Measurements from ENCODE around the gene RAF1. TPM values are rescaled to one million over a fixed set of nuclear protein-coding genes. Genes with fewer than 3 reads are reported as not detected.
A peak's percentile ranks its signal among the peaks of the same experiment; 100 is the strongest.

The RAF1 gene
- total RNA-seq, 1 donor from 2014 or later, result 96.8 TPM

DNA sequence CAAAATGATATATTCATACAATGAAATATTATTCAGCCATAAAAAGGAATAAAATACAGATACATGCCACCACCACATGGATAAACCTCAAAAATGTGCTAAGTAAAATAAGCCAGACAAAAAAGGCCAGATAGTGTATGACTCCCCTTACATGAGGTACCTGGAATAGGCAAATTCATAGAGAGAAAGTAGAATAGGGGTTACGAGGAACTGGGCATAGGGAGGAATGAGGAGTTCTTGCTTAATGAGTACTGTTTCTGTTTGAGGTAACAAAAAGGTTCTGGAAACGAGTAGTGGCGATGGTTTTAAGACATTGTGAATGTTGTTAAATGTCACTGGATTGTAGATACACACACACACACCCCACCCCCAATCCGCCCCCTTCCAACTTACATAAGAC, 8.2 kb downstream of the RAF1 start:
- H3K4me1 Mint-ChIP-seq (ENCODE audit: unreplicated experiment), result peaks cover 19% of the 10 kb centered on the region
- no peak overlapping the region for H3K4me3 Mint-ChIP-seq (ENCODE audit: unreplicated experiment)
- H3K27me3 Mint-ChIP-seq (ENCODE audit: unreplicated experiment), result peaks cover 3% of the 10 kb centered on the region
- TF ChIP-seq, protein P1, sequence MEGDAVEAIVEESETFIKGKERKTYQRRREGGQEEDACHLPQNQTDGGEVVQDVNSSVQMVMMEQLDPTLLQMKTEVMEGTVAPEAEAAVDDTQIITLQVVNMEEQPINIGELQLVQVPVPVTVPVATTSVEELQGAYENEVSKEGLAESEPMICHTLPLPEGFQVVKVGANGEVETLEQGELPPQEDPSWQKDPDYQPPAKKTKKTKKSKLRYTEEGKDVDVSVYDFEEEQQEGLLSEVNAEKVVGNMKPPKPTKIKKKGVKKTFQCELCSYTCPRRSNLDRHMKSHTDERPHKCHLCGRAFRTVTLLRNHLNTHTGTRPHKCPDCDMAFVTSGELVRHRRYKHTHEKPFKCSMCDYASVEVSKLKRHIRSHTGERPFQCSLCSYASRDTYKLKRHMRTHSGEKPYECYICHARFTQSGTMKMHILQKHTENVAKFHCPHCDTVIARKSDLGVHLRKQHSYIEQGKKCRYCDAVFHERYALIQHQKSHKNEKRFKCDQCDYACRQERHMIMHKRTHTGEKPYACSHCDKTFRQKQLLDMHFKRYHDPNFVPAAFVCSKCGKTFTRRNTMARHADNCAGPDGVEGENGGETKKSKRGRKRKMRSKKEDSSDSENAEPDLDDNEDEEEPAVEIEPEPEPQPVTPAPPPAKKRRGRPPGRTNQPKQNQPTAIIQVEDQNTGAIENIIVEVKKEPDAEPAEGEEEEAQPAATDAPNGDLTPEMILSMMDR (IDR thresholded peaks at IDR 0.05; ENCODE audit: unreplicated experiment), result no peak
- DNase-seq (ENCODE audit: low spot score), result no peak
- no peak overlapping the region for H3K27ac Mint-ChIP-seq (ENCODE audit: unreplicated experiment)
- H3K9me3 Mint-ChIP-seq (ENCODE audit: unreplicated experiment), result no peaks in the 10 kb centered on the region
- no peaks in the 10 kb centered on the region for H3K36me3 Mint-ChIP-seq (ENCODE audit: low read depth, unreplicated experiment)

DNA sequence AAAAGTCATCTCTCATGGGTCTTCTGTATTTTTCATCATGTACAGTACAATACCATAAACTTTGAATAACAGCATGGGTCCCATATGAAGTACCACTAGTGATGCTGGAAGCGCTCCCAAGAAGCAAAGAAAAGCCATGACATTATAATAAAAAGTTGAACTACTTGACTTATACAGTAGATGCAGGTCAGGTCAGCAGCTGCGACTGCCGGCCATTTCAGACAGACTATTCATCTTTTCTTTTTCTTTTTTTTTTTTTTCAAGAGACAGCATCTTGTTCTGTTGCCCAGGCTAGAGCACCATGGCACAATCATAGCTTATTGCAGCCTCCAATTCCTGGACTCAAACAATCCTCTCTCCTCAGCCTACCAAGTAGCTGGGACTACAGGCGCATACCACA, 10.2 kb downstream of the RAF1 start:
- peaks cover 3% of the 10 kb centered on the region for H3K27me3 Mint-ChIP-seq (ENCODE audit: unreplicated experiment)

DNA sequence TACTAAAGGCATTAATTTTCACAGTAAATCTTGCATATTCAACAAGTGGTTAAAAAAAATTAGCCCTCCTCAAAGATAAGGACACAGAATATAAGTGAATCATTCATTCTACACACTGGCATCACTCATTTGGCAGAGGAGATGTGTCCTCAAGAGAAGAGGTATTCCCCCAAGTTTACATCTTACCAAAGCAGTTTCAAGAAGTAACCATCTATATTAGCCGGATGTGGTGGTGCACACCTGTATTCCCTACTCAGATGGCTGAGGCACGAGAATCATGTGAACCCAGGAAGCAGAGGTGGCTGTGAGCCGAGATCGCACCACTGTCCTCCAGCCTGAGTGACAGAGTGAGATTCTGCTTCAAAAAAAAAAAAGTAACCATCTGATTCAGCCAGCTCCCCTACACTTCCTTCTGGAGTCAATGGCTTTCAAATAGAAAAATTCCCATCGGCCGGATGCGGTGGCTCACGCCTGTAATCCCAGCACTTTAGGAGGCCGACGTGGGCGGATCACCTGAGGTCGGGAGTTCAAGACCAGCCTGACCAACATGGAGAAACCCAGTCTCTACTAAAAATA, 15.4 kb downstream of the RAF1 start:
- TF ChIP-seq, protein P1 (IDR thresholded peaks at IDR 0.05; ENCODE audit: unreplicated experiment), result no peak
- Mint-ChIP-seq H3K9me3 (ENCODE audit: unreplicated experiment) (no peaks in the 10 kb centered on the region), H3K4me3 (ENCODE audit: unreplicated experiment) (no peak overlapping the region), H3K4me1 (ENCODE audit: unreplicated experiment) (no peaks in the 10 kb centered on the region), H3K36me3 (ENCODE audit: low read depth, unreplicated experiment) (no peaks in the 10 kb centered on the region), H3K27me3 (ENCODE audit: unreplicated experiment) (peaks cover 2% of the 10 kb centered on the region), H3K27ac (ENCODE audit: unreplicated experiment) (peak overlapping the region; percentile 24)
- DNase-seq (ENCODE audit: low spot score), result no peak

More for the DNA sequence above, 10.2 kb downstream of the RAF1 start:
- no peaks in the 10 kb centered on the region for H3K9me3 Mint-ChIP-seq (ENCODE audit: unreplicated experiment)
- DNase-seq (ENCODE audit: low spot score), result no peak
- H3K27ac Mint-ChIP-seq (ENCODE audit: unreplicated experiment), result no peak overlapping the region
- no peak overlapping the region for H3K4me3 Mint-ChIP-seq (ENCODE audit: unreplicated experiment)
- H3K4me1 Mint-ChIP-seq (ENCODE audit: unreplicated experiment), result peaks cover 18% of the 10 kb centered on the region
- no peaks in the 10 kb centered on the region for H3K36me3 Mint-ChIP-seq (ENCODE audit: low read depth, unreplicated experiment)
- TF ChIP-seq, protein P1 (IDR thresholded peaks at IDR 0.05; ENCODE audit: unreplicated experiment), result no peak

DNA sequence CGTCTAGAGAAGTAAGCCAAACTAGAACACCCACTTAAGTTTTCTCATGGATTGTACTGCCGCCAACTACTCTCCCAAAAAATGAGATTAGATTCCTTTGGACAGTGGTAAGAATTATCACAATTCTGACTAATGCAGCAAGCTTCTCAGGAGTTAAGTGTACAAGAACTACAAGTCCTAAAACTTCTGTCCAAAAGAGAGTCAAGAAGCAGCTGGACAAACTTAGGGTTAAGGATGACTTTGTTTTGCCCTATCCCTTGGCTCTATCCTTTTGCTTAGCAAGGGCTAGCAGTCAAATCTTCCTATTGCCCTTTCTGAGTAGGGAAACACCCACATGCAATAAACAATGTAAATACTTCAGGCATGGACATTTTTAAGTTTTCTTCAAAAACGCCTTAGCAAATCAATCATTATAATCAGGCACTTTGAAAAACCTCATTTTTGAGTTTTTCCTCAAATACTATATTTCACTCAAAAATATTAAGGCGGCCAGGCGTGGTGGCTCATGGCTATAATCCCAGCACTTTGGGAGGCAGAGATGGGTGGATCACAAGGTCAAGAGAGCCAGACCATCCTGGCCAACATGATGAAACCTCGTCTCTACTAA, 19.5 kb downstream of the RAF1 start:
- TF ChIP-seq, protein P1 (IDR thresholded peaks at IDR 0.05; ENCODE audit: unreplicated experiment), result no peak
- peaks cover under 1% of the 10 kb centered on the region for H3K36me3 Mint-ChIP-seq (ENCODE audit: low read depth, unreplicated experiment)
- H3K9me3 Mint-ChIP-seq (ENCODE audit: unreplicated experiment), result no peaks in the 10 kb centered on the region
- H3K4me1 Mint-ChIP-seq (ENCODE audit: unreplicated experiment), result peaks cover 4% of the 10 kb centered on the region
- H3K27me3 Mint-ChIP-seq (ENCODE audit: unreplicated experiment), result no peaks in the 10 kb centered on the region
- DNase-seq (ENCODE audit: low spot score), result no peak
- peak overlapping the region; percentile 48 for H3K27ac Mint-ChIP-seq (ENCODE audit: unreplicated experiment)
- no peak overlapping the region for H3K4me3 Mint-ChIP-seq (ENCODE audit: unreplicated experiment)

DNA sequence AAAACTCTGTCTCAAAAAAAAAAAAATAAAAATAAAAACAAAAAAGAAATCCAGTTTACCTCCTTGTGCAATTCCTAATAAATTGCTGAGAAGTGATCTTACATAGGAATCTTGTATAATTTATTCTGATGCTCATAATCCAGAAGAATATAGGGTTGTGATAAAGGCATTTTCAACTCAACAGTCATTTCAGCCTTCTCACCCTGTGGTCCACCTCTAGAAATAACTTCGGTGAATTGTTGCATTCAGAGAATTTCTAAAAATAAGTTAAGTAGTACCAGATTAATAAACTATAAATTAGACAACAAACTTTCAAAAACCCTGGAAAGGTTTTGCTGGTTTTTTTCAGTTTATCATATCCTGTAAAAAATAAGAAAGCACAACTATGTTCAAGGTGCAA, 20.2 kb downstream of the RAF1 start:
- Mint-ChIP-seq H3K27me3 (ENCODE audit: unreplicated experiment) (no peaks in the 10 kb centered on the region), H3K4me1 (ENCODE audit: unreplicated experiment) (peaks cover 8% of the 10 kb centered on the region), H3K36me3 (ENCODE audit: low read depth, unreplicated experiment) (peaks cover 4% of the 10 kb centered on the region), H3K4me3 (ENCODE audit: unreplicated experiment) (no peak overlapping the region), H3K27ac (ENCODE audit: unreplicated experiment) (no peak overlapping the region), H3K9me3 (ENCODE audit: unreplicated experiment) (no peaks in the 10 kb centered on the region)
- TF ChIP-seq, protein P1 (IDR thresholded peaks at IDR 0.05; ENCODE audit: unreplicated experiment), result no peak
- no peak for DNase-seq (ENCODE audit: low spot score)

All from endothelial cell (in vitro differentiated cells).